Measurements from ENCODE around the gene NIP7.
"Not testable (repeated sequence)": the region's sequence is repeated elsewhere in the genome, so short reads cannot be mapped to it uniquely, and the experiment has no call there.

NIP7 gene

GRCh38 chr16:69345923-69346322 is 6.4 kb downstream of the NIP7 start:
- TF ChIP-seq, protein P1, sequence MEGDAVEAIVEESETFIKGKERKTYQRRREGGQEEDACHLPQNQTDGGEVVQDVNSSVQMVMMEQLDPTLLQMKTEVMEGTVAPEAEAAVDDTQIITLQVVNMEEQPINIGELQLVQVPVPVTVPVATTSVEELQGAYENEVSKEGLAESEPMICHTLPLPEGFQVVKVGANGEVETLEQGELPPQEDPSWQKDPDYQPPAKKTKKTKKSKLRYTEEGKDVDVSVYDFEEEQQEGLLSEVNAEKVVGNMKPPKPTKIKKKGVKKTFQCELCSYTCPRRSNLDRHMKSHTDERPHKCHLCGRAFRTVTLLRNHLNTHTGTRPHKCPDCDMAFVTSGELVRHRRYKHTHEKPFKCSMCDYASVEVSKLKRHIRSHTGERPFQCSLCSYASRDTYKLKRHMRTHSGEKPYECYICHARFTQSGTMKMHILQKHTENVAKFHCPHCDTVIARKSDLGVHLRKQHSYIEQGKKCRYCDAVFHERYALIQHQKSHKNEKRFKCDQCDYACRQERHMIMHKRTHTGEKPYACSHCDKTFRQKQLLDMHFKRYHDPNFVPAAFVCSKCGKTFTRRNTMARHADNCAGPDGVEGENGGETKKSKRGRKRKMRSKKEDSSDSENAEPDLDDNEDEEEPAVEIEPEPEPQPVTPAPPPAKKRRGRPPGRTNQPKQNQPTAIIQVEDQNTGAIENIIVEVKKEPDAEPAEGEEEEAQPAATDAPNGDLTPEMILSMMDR (IDR thresholded peaks at IDR 0.05; ENCODE audit: insufficient read depth, low read depth, low read length, missing control alignments): no peak
- no peak overlapping the region for H3K4me3 ChIP-seq (ENCODE audit: low read length)
- DNase-seq (ENCODE audit: low read depth): no peak

DNA sequence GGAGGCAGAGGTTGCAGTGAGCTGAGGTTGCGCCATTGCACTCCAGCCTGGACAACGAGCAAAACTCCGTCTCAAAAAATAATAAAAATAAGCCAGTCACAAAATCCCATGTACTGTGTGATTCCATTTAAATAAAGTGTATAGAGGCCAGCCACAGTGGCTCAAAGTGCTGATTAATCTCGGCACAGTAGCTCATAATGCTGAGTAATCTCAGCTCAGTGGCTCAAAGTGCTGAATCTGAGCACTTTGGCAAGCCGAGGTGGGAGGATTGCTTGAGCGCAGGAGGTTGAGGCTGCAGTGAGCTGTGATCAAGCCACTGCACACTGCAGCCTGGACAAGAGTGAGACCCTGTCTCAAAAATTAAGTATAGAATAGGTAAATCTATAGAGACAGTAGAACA is 7.1 kb downstream of the NIP7 start:
- TF ChIP-seq, protein P1 (IDR thresholded peaks at IDR 0.05; ENCODE audit: insufficient read depth, low read depth, low read length, missing control alignments): no peak
- H3K4me3 ChIP-seq (ENCODE audit: low read length): no peak overlapping the region
- DNase-seq (ENCODE audit: low read depth): no peak

DNA sequence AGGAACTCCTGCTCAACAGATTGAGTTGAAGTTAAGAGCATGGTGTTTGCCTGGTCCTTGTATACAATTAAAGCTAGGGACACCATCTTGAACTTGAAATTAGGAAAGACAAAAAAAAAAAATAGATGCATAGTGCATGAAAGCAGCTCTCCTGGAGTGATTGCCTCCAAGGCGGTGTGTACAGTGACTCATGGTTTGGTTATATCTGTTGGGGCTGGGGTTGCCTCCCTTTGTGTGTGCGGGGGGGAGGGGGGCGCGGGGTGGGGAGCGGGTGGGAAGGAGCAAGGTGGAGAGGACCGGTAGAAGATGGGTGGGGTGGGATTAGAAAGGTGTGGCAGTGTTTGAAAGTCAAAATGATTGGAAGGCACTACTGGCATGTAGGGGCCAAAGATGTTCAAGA is 8.7 kb downstream of the NIP7 start:
- TF ChIP-seq, protein P1 (IDR thresholded peaks at IDR 0.05; ENCODE audit: insufficient read depth, low read depth, low read length, missing control alignments): no peak
- DNase-seq (ENCODE audit: low read depth): peak; percentile 14
- H3K4me3 ChIP-seq (ENCODE audit: low read length): no peak overlapping the region

- DNase-seq (ENCODE audit: low read depth): no peak
- TF ChIP-seq, protein P1 (IDR thresholded peaks at IDR 0.05; ENCODE audit: insufficient read depth, low read depth, low read length, missing control alignments): no peak
- H3K4me3 ChIP-seq (ENCODE audit: low read length): no peak overlapping the region
Measured at GRCh38 chr16:69349536-69349935, 10.0 kb downstream of the NIP7 start.

- no peak overlapping the region for H3K4me3 ChIP-seq (ENCODE audit: low read length)
- no peak for DNase-seq (ENCODE audit: low read depth)
- TF ChIP-seq, protein P1 (IDR thresholded peaks at IDR 0.05; ENCODE audit: insufficient read depth, low read depth, low read length, missing control alignments): no peak
Measured at GRCh38 chr16:69350536-69351133, 11.1 kb downstream of the NIP7 start.

DNA sequence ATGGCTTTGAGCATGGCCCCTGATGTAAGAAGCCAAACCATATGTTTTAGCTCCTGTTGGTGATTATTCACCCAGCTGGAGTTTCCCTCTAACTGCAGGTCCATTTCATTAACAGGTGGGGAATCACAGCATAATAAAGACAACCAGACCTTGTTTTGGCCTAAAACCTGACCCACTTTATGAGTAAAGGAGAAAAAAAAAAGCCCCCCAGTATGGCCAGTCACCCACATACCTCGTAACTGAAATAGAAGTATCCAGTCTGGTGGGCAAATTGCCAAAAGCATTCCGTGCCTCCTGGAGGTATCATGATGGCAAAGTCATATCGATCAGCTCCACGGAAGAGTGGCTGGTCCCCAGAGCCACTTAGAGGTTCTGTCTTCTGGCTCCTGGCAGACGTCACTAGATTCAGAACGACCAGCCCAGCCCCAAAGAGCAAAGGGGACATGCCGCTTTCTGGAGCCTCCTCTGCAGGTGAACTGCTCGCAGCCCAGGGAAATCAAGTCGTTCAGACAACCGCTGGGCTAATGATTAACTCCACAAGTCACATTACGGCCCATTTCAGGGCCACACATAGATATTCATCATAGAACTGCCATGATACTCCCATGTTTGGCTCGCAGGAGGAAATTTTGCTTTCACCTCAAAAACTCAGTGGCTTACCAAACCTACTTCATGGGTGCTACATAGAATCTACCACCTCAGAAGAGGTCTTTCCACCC is 11.9 kb downstream of the NIP7 start, which contains the start of gene TMED6:
Gene TMED6, minus strand, starts transcription at position 478 of the 719 bp plus-strand sequence. Its CDS starts 33 bp downstream, at position 445.
- DNase-seq (ENCODE audit: low read depth): no peak
- TF ChIP-seq, protein P1 (IDR thresholded peaks at IDR 0.05; ENCODE audit: insufficient read depth, low read depth, low read length, missing control alignments): no peak
- H3K4me3 ChIP-seq (ENCODE audit: low read length): no peak within 1 kb of the TSS

DNA sequence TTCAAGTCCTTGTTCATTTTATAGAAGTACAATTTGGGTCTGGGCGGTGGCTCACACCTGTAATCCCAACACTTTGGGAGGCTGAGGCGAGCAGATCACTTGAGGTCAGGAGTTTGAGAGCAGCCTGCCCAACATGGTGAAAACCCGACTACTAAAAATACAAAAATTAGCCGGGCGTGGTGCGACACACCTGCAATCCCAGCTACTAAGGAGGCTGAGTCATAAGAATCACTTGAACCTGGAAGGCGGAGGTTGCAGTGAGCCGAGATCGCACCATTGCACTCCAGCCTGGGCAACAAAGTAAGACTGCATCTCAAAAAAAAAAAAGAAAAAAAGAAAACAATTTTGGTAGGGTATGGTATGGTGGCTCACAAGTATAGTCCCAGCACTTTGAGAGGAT is 20.5 kb downstream of the NIP7 start:
- not testable (repeated sequence) for H3K4me3 ChIP-seq (ENCODE audit: low read length)
- peak; percentile 35 for DNase-seq (ENCODE audit: low read depth)

All from epithelial cell of esophagus (primary cell).